ENCODE measurements around the gene NOL4L.

Gene NOL4L

DNA sequence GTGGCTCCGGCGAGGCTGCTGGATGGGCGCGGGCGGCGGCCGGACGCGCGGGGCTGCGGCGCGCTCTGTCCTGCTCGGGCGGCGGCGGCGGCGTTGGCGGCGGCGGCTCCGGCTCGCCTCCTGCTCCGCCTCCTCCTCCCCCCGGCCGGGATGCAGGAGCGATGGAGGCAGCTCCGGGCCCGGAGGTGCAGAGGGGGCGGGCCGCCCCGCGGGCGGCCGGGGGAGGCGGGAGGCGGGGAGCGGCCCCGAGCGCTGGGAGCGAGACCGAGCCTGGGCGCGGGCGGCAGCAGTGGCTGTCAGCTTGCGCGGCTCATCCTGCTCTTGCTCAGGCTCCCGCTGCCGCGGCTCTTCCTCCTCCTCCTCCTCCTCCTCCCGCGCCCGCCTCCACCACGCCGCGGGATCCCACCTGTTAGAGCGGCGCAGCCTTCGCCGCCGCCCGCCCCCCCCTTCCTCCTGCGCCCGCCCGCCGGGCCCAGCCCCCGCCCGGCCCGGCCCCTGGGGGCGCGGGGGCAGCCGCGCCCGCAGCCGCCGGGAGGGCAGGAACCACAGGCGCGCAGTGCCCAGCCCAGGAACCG, at the start of gene NOL4L:
TSS of gene NOL4L (minus strand) at position 323 of the 575 bp plus-strand sequence. CDS start 443 bp downstream, outside the sequence.
- in situ Hi-C loops (cut with MboI; ENCODE audit: low sequenced_read_pairs): no loop called here

GRCh38 chr20:32634041-32634805, 49.1 kb upstream of the NOL4L start:
- in situ Hi-C loops (cut with MboI; ENCODE audit: low sequenced_read_pairs): no loop called here

DNA sequence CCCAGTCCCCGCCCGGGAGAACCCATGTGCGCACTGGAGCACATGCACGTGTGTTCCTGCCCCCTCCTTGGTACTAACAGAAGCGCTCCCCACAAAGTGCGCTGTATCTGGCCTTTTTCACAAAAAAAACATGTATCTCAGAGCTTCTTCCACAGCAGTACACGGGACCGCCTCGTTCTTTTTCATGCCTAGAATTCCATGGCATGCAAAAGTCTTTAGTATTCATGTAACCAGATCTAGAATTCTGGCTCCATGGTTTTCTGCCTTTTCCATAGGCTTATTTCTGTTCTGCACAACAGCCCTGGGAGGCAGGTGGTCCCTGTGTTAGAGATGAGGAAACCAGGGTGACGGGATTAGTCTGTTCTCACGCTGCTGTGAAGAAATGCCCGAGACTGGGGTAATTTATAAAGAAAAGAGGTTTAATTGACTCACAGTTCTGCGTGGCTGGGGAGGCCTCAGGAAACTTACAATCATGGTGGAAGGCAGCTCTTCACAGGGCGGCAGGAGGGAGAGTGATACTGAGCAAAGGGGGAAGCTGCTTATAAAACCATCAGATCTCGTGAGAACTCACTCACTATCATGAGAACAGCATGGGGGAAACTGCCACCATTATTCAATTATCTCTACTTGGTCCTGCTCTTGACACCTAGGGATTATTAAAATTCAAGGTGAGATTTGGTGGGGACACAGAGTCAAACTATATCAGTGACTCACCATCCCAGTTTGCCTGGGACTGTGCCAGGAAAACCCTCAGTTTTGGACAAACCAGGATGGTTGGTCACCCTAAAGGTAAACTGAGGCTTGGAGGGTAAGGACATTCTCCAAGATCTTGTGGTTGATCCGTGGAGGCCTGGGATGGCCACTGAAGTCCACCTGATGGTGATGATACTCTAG, 47.6 kb upstream of the NOL4L start:
- in situ Hi-C loops (cut with MboI; ENCODE audit: low sequenced_read_pairs): no loop called here

- in situ Hi-C loops (cut with MboI; ENCODE audit: low sequenced_read_pairs): no loop called here
Measured at GRCh38 chr20:32631933-32632460, 46.9 kb upstream of the NOL4L start.

GRCh38 chr20:32629813-32630212, 44.7 kb upstream of the NOL4L start:
- in situ Hi-C loops (cut with MboI; ENCODE audit: low sequenced_read_pairs): no loop called here

GRCh38 chr20:32628960-32629530, 43.9 kb upstream of the NOL4L start:
- in situ Hi-C loops (cut with MboI; ENCODE audit: low sequenced_read_pairs): no loop called here

DNA sequence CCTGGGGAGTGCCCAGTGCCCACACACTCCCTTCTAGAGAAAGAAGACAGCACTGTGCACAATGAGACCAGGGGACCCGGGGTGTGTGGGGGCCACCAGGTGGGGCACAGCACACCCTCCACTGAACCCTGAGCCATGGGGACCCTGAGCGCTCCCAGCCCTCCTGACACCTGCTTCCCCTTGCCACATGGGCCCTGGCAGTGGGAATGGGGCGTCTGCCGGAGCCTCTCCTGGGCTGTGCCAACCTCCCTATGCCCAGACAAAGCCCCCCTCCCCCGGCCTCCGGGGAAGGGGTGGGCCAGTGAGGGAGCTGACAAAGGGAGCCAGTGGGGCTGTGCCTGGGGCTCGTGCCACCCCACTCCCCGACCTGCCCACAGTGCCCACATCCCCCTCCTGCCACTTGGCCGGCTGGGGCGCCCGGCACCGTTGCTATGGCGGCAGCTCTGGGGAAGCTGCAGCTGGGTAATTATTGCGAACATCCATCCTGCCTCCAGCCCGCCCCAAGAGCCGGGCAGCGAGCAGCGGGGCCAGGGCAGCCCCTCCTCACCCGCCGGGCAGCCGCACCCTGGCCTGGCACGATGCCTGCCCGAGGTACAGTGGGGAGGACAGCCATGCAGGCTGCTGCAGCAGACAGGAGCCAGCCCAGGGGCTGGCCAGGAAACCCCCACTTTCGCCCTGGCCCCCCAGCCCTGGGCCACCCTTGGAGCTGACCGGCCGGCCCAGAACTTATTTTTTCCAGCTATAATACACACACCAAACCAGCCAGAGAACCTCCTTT, 41.9 kb upstream of the NOL4L start:
- in situ Hi-C loops (cut with MboI; ENCODE audit: low sequenced_read_pairs): no loop called here

GRCh38 chr20:32626407-32626806, 41.3 kb upstream of the NOL4L start:
- in situ Hi-C loops (cut with MboI; ENCODE audit: low sequenced_read_pairs): no loop called here

- in situ Hi-C loops (cut with MboI; ENCODE audit: low sequenced_read_pairs): no loop called here
Measured at GRCh38 chr20:32625996-32626395, 40.9 kb upstream of the NOL4L start.

- in situ Hi-C loops (cut with MboI; ENCODE audit: low sequenced_read_pairs): no loop called here
Measured at GRCh38 chr20:32624687-32625345, 39.7 kb upstream of the NOL4L start.

GRCh38 chr20:32623667-32624157, 38.6 kb upstream of the NOL4L start:
- in situ Hi-C loops (cut with MboI; ENCODE audit: low sequenced_read_pairs): no loop called here

GRCh38 chr20:32622585-32623468, 37.7 kb upstream of the NOL4L start:
- in situ Hi-C loops (cut with MboI; ENCODE audit: low sequenced_read_pairs): no loop called here

DNA sequence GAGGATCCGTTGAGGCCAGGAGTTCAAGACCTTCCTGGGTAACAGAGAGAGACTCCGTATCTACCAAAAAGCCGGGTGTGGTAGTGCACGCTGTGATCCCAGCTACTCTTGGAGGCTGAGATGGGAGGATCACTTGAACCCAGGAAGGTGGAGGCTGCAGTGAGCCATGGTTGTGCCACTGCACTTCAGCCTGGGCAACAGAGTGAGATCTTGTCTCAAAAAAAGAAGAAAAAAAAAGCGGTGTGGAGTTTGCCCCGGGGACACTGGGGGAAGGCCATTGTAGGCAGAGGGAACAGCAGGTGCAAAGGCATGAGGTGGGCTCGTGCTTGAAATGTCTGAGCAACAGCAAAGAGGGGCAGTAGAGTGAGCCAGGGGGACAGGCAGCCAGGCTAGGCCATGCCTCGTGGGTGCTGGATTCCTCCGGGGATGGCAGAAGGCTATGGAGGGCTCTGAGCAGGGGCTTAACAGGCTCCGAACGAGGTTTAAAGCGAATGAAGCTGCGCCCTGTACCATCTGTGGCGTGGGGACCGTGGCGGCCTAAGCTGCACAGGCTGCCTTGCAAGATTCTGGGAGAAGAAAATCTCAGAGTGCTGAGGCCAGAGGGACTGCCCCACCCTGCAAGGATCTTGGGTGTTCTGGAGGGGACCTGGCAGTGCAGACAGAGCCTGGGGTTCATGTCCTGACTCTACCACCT, 36.9 kb upstream of the NOL4L start:
- in situ Hi-C loops (cut with MboI; ENCODE audit: low sequenced_read_pairs): no loop called here

- in situ Hi-C loops (cut with MboI; ENCODE audit: low sequenced_read_pairs): no loop called here
Measured at GRCh38 chr20:32621071-32621890, 36.1 kb upstream of the NOL4L start.

- in situ Hi-C loops (cut with MboI; ENCODE audit: low sequenced_read_pairs): no loop called here
Measured at GRCh38 chr20:32619586-32619985, 34.5 kb upstream of the NOL4L start.

- in situ Hi-C loops (cut with MboI; ENCODE audit: low sequenced_read_pairs): no loop called here
Measured at GRCh38 chr20:32614772-32615171, 29.6 kb upstream of the NOL4L start.

GRCh38 chr20:32614303-32614702, 29.2 kb upstream of the NOL4L start:
- in situ Hi-C loops (cut with MboI; ENCODE audit: low sequenced_read_pairs): no loop called here

All from hTERT RPE-1 (cell line).